ENCODE data around the gene CCDC77. TPM values are rescaled to one million over a fixed set of nuclear protein-coding genes. Genes with fewer than 3 reads are reported as not detected.
A peak's percentile ranks its signal among the peaks of the same experiment; 100 is the strongest.

Gene CCDC77
- total and polyA plus RNA-seq, 8 donors: 0.58 to 7.3 (median 4.3) TPM

GRCh38 chr12:460261-461230, 59.1 kb downstream of the CCDC77 start:
- DNase-seq: peak in 1 of 2 donors; percentile 71
- intact Hi-C loops (cut with DNase I; ENCODE audit: low total_unique reads): no loop called here

GRCh38 chr12:461425-461824, 60.0 kb downstream of the CCDC77 start:
- H3K9me3 ChIP-seq: no peaks in the 10 kb centered on the region
- H3K4me3 ChIP-seq: peak overlapping the region; percentile 52 to 73 (median 62)
- TF ChIP-seq EP300 (IDR thresholded peaks at IDR 0.05): no peak
- no peak for TF ChIP-seq CTCF (IDR thresholded peaks at IDR 0.05)
- TF ChIP-seq POLR2AphosphoS5 (IDR thresholded peaks at IDR 0.05): no peak
- TF ChIP-seq POLR2A (IDR thresholded peaks at IDR 0.05): no peak
- H3K36me3 ChIP-seq: no peaks in the 10 kb centered on the region
- DNase-seq: no peak
- peaks cover 26 to 62% (median 56%) of the 10 kb centered on the region in 4 donors for H3K4me1 ChIP-seq
- peak overlapping the region; percentile 74 to 90 (median 85) for H3K27ac ChIP-seq
- intact Hi-C loops (cut with DNase I; ENCODE audit: low total_unique reads): no loop called here
- peaks cover 0 to 51% (median 17%) of the 10 kb centered on the region in 3 donors for H3K27me3 ChIP-seq
- 37 to 56% (median 44%) methylated on average over 13 of the region's 13 CpGs for WGBS, 5 donors

More at GRCh38 chr12:460261-461230, 59.1 kb downstream of the CCDC77 start:
- Histone ChIP-seq H3K9me3 (no peaks in the 10 kb centered on the region), H3K4me1 (peaks cover 20 to 59% (median 55%) of the 10 kb centered on the region in 4 donors), H3K4me3 (peak overlapping the region; percentile 52 to 73 (median 62)), H3K27ac (peak overlapping the region; percentile 74 to 90 (median 85)), H3K36me3 (no peaks in the 10 kb centered on the region), H3K27me3 (peaks cover 0 to 48% (median 17%) of the 10 kb centered on the region in 3 donors)
- 2 to 9% (median 4%) methylated on average over 15 to 109 of the region's 109 CpGs for WGBS, 5 donors
- TF ChIP-seq POLR2A (IDR thresholded peaks at IDR 0.05) (no peak), EP300 (IDR thresholded peaks at IDR 0.05) (no peak), POLR2AphosphoS5 (IDR thresholded peaks at IDR 0.05) (no peak), CTCF (IDR thresholded peaks at IDR 0.05) (no peak)

- WGBS, 5 donors: 31 to 57% (median 37%) methylated on average over 6 of the region's 6 CpGs
- peaks cover 35 to 66% (median 59%) of the 10 kb centered on the region in 4 donors for H3K4me1 ChIP-seq
- TF ChIP-seq POLR2A (IDR thresholded peaks at IDR 0.05) (no peak), EP300 (IDR thresholded peaks at IDR 0.05) (no peak), POLR2AphosphoS5 (IDR thresholded peaks at IDR 0.05) (peak in 1 of 3 donors; percentile 42), CTCF (IDR thresholded peaks at IDR 0.05) (no peak)
- intact Hi-C loops (cut with DNase I; ENCODE audit: low total_unique reads): no loop called here
- peaks cover 0 to 45% (median 17%) of the 10 kb centered on the region in 3 donors for H3K27me3 ChIP-seq
- H3K4me3 ChIP-seq: peak overlapping the region in 1 of 4 donors; percentile 73
- peak; percentile 74 to 81 for DNase-seq
- no peaks in the 10 kb centered on the region for H3K36me3 ChIP-seq
- H3K9me3 ChIP-seq: no peaks in the 10 kb centered on the region
- peak overlapping the region; percentile 74 to 90 (median 85) for H3K27ac ChIP-seq
Observed at GRCh38 chr12:462936-463705, 61.7 kb downstream of the CCDC77 start.

Data from stomach (tissue), 9 donors.